Loucy (cell line): Measurements from ENCODE around the gene ROBO4.

Experiments used
- CTCF ChIP-seq: fragments of 200-600 bp; sonication (generic); conservative IDR thresholded peaks from 2 replicates; pipeline ENCODE4 v1.5.1; 2014; ENCODE audit warnings: mild to moderate bottlenecking, antibody characterized with exemption, low read length
- EZH2phosphoT487 ChIP-seq: fragments of 200-600 bp; IDR thresholded peaks from 2 replicates; pipeline ENCODE4 v1.6.1; 2018; ENCODE audit warnings: antibody characterized with exemption, mild to moderate bottlenecking, moderate library complexity, borderline replicate concordance

GRCh38 chr11:124865902-124866851, 31.5 kb downstream of the ROBO4 start:
- TF ChIP-seq EZH2phosphoT487, result no peak
- no peak for TF ChIP-seq CTCF
